Neuronal stem cell (in vitro differentiated cells): ENCODE data around the gene ZFAND2B.

ENCODE experiments used
- DNase-seq: peaks from one replicate; pipeline ENCODE4 v3.0.0-alpha.2; 2013; ENCODE audit warnings: low spot score
- H2AFZ ChIP-seq: one replicate; pipeline ENCODE4 v1.6.1; 2013; ENCODE audit warnings: mild to moderate bottlenecking, low read length, inconsistent platforms
- H2AK5ac ChIP-seq: 2 replicates; pipeline ENCODE4 v1.6.1; 2013; ENCODE audit warnings: low read depth, mild to moderate bottlenecking, inconsistent platforms, low read length, moderate library complexity, mixed read lengths
- H2BK120ac ChIP-seq: 2 replicates; pipeline ENCODE4 v1.6.1; 2013; ENCODE audit warnings: low read depth, mild to moderate bottlenecking, inconsistent platforms, low read length, moderate library complexity, mixed read lengths
- H2BK12ac ChIP-seq: one replicate; pipeline ENCODE4 v1.6.1; 2013; ENCODE audit warnings: low read length, inconsistent platforms
- H2BK15ac ChIP-seq: 2 replicates; pipeline ENCODE4 v1.6.1; 2013; ENCODE audit warnings: mild to moderate bottlenecking, low read length, inconsistent platforms, mixed read lengths
- H2BK5ac ChIP-seq: one replicate; pipeline ENCODE4 v1.6.1; 2013; ENCODE audit warnings: inconsistent platforms, mild to moderate bottlenecking, low read length, moderate library complexity
- H3K14ac ChIP-seq: one replicate; pipeline ENCODE4 v1.6.1; 2013; ENCODE audit warnings: low read length, inconsistent platforms
- H3K18ac ChIP-seq: 2 replicates; pipeline ENCODE4 v1.6.1; 2013; ENCODE audit warnings: low read length, inconsistent platforms
- H3K23ac ChIP-seq: 2 replicates; pipeline ENCODE4 v1.6.1; 2013; ENCODE audit warnings: low read depth, mild to moderate bottlenecking, mixed read lengths, low read length, inconsistent platforms; ENCODE audit not compliant: poor library complexity
- H3K27ac ChIP-seq: replicated peaks from 3 replicates; pipeline ENCODE4 v1.5.1; 2013; ENCODE audit warnings: low read length, inconsistent platforms
- H3K27me3 ChIP-seq, 3 experiments: 2 replicates each; pipeline ENCODE4 v1.6.1; 2013; ENCODE audit warnings: low read length in 3 of 3, mild to moderate bottlenecking in 2 of 3, inconsistent platforms in 1 of 3, low read depth in 1 of 3, mixed read lengths in 1 of 3, moderate library complexity in 1 of 3; ENCODE audit not compliant: control insufficient read depth in 3 of 3, insufficient read depth in 3 of 3
- H3K36me3 ChIP-seq, 2 donors: replicated peaks in 1 of 2; 2 replicates each; pipeline ENCODE4 v1.6.1; 2013; ENCODE audit warnings: low read length in 2 of 2; ENCODE audit not compliant: control insufficient read depth in 2 of 2, insufficient read depth in 2 of 2
- H3K4ac ChIP-seq: 2 replicates; pipeline ENCODE4 v1.6.1; 2013; ENCODE audit warnings: inconsistent platforms, mild to moderate bottlenecking, low read length, moderate library complexity
- H3K4me1 ChIP-seq, 2 donors: 1 replicate in 1 of 2; 2 replicates in 1 of 2; pipeline ENCODE4 v1.6.1; 2013; ENCODE audit warnings: low read length in 2 of 2, low read depth in 1 of 2; ENCODE audit not compliant: control insufficient read depth in 2 of 2, insufficient read depth in 1 of 2
- H3K4me2 ChIP-seq: one replicate; pipeline ENCODE4 v1.6.1; 2013; ENCODE audit warnings: mild to moderate bottlenecking, low read length, inconsistent platforms; ENCODE audit not compliant: insufficient read depth, poor library complexity, severe bottlenecking
- H3K4me3 ChIP-seq, 2 donors: 2 replicates each; pipeline ENCODE4 v1.5.1; 2013; ENCODE audit warnings: low read length in 2 of 2, mild to moderate bottlenecking in 2 of 2, inconsistent platforms in 1 of 2, moderate library complexity in 1 of 2
- H3K79me1 ChIP-seq: one replicate; pipeline ENCODE4 v1.6.1; 2013; ENCODE audit warnings: low read depth, mild to moderate bottlenecking, inconsistent platforms, low read length, moderate library complexity
- H3K9ac ChIP-seq: one replicate; pipeline ENCODE4 v1.6.1; 2013; ENCODE audit warnings: mild to moderate bottlenecking, low read depth, low read length, inconsistent platforms; ENCODE audit not compliant: poor library complexity
- H3K9me3 ChIP-seq, 2 donors: replicated peaks in 1 of 2; 2 replicates each; pipeline versions ENCODE3 to v1.6.1; 2013; ENCODE audit warnings: low read length in 2 of 2, mild to moderate bottlenecking in 2 of 2, inconsistent platforms in 1 of 2, low read depth in 1 of 2, mixed read lengths in 1 of 2, moderate library complexity in 1 of 2; ENCODE audit not compliant: control insufficient read depth in 2 of 2, insufficient read depth in 1 of 2
- H4K8ac ChIP-seq: one replicate; pipeline ENCODE4 v1.6.1; 2013; ENCODE audit warnings: low read depth, mild to moderate bottlenecking, inconsistent platforms, low read length, moderate library complexity
- H4K91ac ChIP-seq: one replicate; pipeline ENCODE4 v1.6.1; 2013; ENCODE audit warnings: low read length, low read depth, mild to moderate bottlenecking, inconsistent platforms; ENCODE audit not compliant: poor library complexity
- WGBS, 2 donors: extraction: QIAGEN DNeasy Blood & Tissue Kit; methylation state at CpG; one replicate each; pipeline ENCODE4 v1.1.7; 2013; ENCODE audit warnings: missing lambda C conversion rate in 2 of 2, mixed read lengths in 1 of 2; ENCODE audit not compliant: insufficient read length in 2 of 2, insufficient replicate concordance in 1 of 2; ENCODE audit errors: extremely low coverage in 2 of 2; 5-methylcytosine and 5-hydroxymethylcytosine counted together

ZFAND2B gene

GRCh38 chr2:219230059-219230540 is 23.5 kb downstream of the ZFAND2B start:
- Histone ChIP-seq H3K36me3 (peaks cover 33 to 56% of the 10 kb centered on the region in 2 donors), H2BK5ac (no peak overlapping the region), H2AFZ (peak overlapping the region; percentile 85)

GRCh38 chr2:219234331-219234730 is 27.7 kb downstream of the ZFAND2B start:
- H3K23ac ChIP-seq, result no peak overlapping the region
- DNase-seq, result no peak

More at GRCh38 chr2:219230059-219230540, 23.5 kb downstream of the ZFAND2B start:
- Histone ChIP-seq H3K79me1 (peaks cover 16% of the 10 kb centered on the region), H2BK12ac (no peak overlapping the region), H3K4me1 (peaks cover 5 to 6% of the 10 kb centered on the region in 2 donors), H3K27me3 (no peaks in the 10 kb centered on the region), H2BK15ac (no peak overlapping the region), H3K14ac (no peak overlapping the region), H3K9me3 (no peaks in the 10 kb centered on the region), H3K4ac (no peak overlapping the region), H3K27ac (peak overlapping the region; percentile 87), H3K9ac (peak overlapping the region; percentile 73), H3K4me2 (peak overlapping the region; percentile 83), H4K8ac (no peak overlapping the region), H3K23ac (peak overlapping the region; percentile 90), H4K91ac (no peak overlapping the region), H3K4me3 (peak overlapping the region; percentile 66 to 94), H2AK5ac (no peak overlapping the region), H3K18ac (peak overlapping the region; percentile 59), H2BK120ac (no peak overlapping the region)
- WGBS, 2 donors, result no CpG with 5 or more reads among the region's 24 CpGs
- DNase-seq, result no peak

GRCh38 chr2:219243291-219243761 is 36.7 kb downstream of the ZFAND2B start:
- no peak overlapping the region for H3K14ac ChIP-seq
- H2AK5ac ChIP-seq, result no peak overlapping the region
- no peak overlapping the region for H2BK15ac ChIP-seq
- H2BK5ac ChIP-seq, result no peak overlapping the region
- peaks cover 6 to 8% of the 10 kb centered on the region in 2 donors for H3K4me1 ChIP-seq
- H3K4me2 ChIP-seq, result no peak overlapping the region
- H3K79me1 ChIP-seq, result no peaks in the 10 kb centered on the region
- no peak overlapping the region for H2BK12ac ChIP-seq
- WGBS, 2 donors, result no CpG with 5 or more reads among the region's 28 CpGs
- H4K91ac ChIP-seq, result no peak overlapping the region
- no peak overlapping the region for H3K27ac ChIP-seq
- H3K4ac ChIP-seq, result no peak overlapping the region
- no peak overlapping the region for H4K8ac ChIP-seq
- no peak overlapping the region for H3K18ac ChIP-seq
- peaks cover 12 to 35% of the 10 kb centered on the region in 2 donors for H3K36me3 ChIP-seq
- H3K27me3 ChIP-seq, result no peaks in the 10 kb centered on the region
- peak overlapping the region; percentile 35 for H3K23ac ChIP-seq
- no peaks in the 10 kb centered on the region for H3K9me3 ChIP-seq
- no peak overlapping the region for H3K9ac ChIP-seq
- H3K4me3 ChIP-seq, result no peak overlapping the region
- DNase-seq, result no peak
- H2AFZ ChIP-seq, result no peak overlapping the region
- no peak overlapping the region for H2BK120ac ChIP-seq

More at GRCh38 chr2:219234331-219234730, 27.7 kb downstream of the ZFAND2B start:
- H3K36me3 ChIP-seq, result peaks cover 50 to 78% of the 10 kb centered on the region in 2 donors
- H3K9ac ChIP-seq, result no peak overlapping the region
- H3K4me1 ChIP-seq, result peaks cover 0 to 2% of the 10 kb centered on the region in 2 donors
- no CpG with 5 or more reads among the region's 3 CpGs for WGBS, 2 donors
- no peaks in the 10 kb centered on the region for H3K79me1 ChIP-seq
- H3K27ac ChIP-seq, result no peak overlapping the region
- no peak overlapping the region for H3K14ac ChIP-seq
- H3K27me3 ChIP-seq, result no peaks in the 10 kb centered on the region
- no peak overlapping the region for H2BK120ac ChIP-seq
- H3K4ac ChIP-seq, result no peak overlapping the region
- no peak overlapping the region for H3K18ac ChIP-seq
- no peak overlapping the region for H2AFZ ChIP-seq
- no peak overlapping the region for H2BK12ac ChIP-seq
- no peak overlapping the region for H2BK5ac ChIP-seq
- no peak overlapping the region for H2AK5ac ChIP-seq
- H4K91ac ChIP-seq, result no peak overlapping the region
- no peak overlapping the region for H2BK15ac ChIP-seq
- H3K9me3 ChIP-seq, result no peaks in the 10 kb centered on the region
- H4K8ac ChIP-seq, result no peak overlapping the region
- no peak overlapping the region for H3K4me3 ChIP-seq
- H3K4me2 ChIP-seq, result no peak overlapping the region

GRCh38 chr2:219244789-219245147 is 38.2 kb downstream of the ZFAND2B start:
- no peak overlapping the region for H3K14ac ChIP-seq
- no peak overlapping the region for H2BK15ac ChIP-seq
- H3K79me1 ChIP-seq, result no peaks in the 10 kb centered on the region
- H4K8ac ChIP-seq, result no peak overlapping the region
- no peak for DNase-seq
- H3K4ac ChIP-seq, result no peak overlapping the region
- no peaks in the 10 kb centered on the region for H3K9me3 ChIP-seq
- no peaks in the 10 kb centered on the region for H3K27me3 ChIP-seq
- peaks cover 6 to 10% of the 10 kb centered on the region in 2 donors for H3K4me1 ChIP-seq
- no peak overlapping the region for H3K27ac ChIP-seq
- H3K36me3 ChIP-seq, result peaks cover 13 to 27% of the 10 kb centered on the region in 2 donors
- H3K9ac ChIP-seq, result no peak overlapping the region
- WGBS, 2 donors, result no CpG with 5 or more reads among the region's 6 CpGs
- H3K18ac ChIP-seq, result no peak overlapping the region
- H2AK5ac ChIP-seq, result no peak overlapping the region
- no peak overlapping the region for H2BK12ac ChIP-seq
- peak overlapping the region; percentile 92 for H2AFZ ChIP-seq
- H4K91ac ChIP-seq, result no peak overlapping the region
- H2BK120ac ChIP-seq, result no peak overlapping the region
- peak overlapping the region; percentile 96 for H3K23ac ChIP-seq
- H3K4me3 ChIP-seq, result peak overlapping the region; percentile 86 to 89
- H3K4me2 ChIP-seq, result peak overlapping the region; percentile 99
- no peak overlapping the region for H2BK5ac ChIP-seq
